ENCODE data around the gene FCRL1. TPM values are rescaled to one million over a fixed set of nuclear protein-coding genes. Genes with fewer than 3 reads are reported as not detected.

The FCRL1 gene
- total RNA-seq, 1 donor from 2014 or later: not detected

DNA sequence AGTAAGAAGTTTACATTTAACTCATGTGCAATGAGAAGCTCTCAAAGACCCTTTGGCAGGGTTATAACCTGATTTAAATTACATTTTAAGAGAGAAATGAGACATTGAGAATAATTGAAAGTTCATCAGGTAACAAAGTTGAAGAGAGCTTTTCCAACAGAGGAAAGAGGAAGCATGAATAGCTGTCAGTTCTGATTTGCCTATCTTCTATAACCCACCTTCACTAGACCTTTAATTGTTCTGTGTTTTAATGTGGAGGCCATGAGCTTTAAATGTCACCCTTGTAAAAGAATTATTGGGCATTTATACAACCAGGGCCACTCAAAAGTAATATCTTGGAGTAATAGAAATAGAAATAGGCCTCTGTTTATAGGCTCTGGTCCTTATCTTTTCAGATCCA is 9.3 kb upstream of the FCRL1 start:
- peaks cover 2% of the 10 kb centered on the region for H3K9me3 Mint-ChIP-seq (ENCODE audit: low read depth)
- no peaks in the 10 kb centered on the region for H3K36me3 Mint-ChIP-seq (ENCODE audit: low read depth)
- peaks cover 20% of the 10 kb centered on the region for H3K27me3 Mint-ChIP-seq (ENCODE audit: low read depth)
- DNase-seq (ENCODE audit: low spot score): no peak
- H3K4me1 Mint-ChIP-seq (ENCODE audit: low read depth): no peaks in the 10 kb centered on the region
- H3K27ac Mint-ChIP-seq (ENCODE audit: unreplicated experiment): no peak overlapping the region
- TF ChIP-seq, protein P1, sequence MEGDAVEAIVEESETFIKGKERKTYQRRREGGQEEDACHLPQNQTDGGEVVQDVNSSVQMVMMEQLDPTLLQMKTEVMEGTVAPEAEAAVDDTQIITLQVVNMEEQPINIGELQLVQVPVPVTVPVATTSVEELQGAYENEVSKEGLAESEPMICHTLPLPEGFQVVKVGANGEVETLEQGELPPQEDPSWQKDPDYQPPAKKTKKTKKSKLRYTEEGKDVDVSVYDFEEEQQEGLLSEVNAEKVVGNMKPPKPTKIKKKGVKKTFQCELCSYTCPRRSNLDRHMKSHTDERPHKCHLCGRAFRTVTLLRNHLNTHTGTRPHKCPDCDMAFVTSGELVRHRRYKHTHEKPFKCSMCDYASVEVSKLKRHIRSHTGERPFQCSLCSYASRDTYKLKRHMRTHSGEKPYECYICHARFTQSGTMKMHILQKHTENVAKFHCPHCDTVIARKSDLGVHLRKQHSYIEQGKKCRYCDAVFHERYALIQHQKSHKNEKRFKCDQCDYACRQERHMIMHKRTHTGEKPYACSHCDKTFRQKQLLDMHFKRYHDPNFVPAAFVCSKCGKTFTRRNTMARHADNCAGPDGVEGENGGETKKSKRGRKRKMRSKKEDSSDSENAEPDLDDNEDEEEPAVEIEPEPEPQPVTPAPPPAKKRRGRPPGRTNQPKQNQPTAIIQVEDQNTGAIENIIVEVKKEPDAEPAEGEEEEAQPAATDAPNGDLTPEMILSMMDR (IDR thresholded peaks at IDR 0.05): no peak
- no peak overlapping the region for H3K4me3 Mint-ChIP-seq (ENCODE audit: unreplicated experiment)

DNA sequence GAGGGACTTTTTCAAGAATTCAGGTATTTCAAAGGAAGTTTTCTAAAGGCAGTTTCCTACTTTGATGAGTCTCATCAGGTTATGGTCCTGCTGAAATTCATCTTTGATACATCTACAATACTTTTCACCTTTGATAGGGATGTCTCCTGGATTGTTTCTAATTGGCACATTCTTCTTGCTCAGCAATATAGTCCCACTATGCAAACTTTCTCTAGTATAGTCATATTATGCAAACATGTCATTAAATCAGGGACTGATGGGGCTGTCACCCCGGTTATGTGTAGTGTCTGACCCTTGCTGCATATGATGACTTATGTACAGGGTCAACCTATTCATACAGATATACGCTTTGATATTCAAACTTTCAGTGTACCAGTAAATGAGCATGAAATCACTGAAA is 379 bp upstream of the FCRL1 start:
- TF ChIP-seq, protein P1 (IDR thresholded peaks at IDR 0.05): no peak
- no peak for DNase-seq (ENCODE audit: low spot score)
- H3K4me1 Mint-ChIP-seq (ENCODE audit: low read depth): no peaks in the 10 kb centered on the region
- no peak overlapping the region for H3K4me3 Mint-ChIP-seq (ENCODE audit: unreplicated experiment)
- peaks cover 15% of the 10 kb centered on the region for H3K27me3 Mint-ChIP-seq (ENCODE audit: low read depth)
- no peak overlapping the region for H3K27ac Mint-ChIP-seq (ENCODE audit: unreplicated experiment)
- H3K36me3 Mint-ChIP-seq (ENCODE audit: low read depth): no peaks in the 10 kb centered on the region
- H3K9me3 Mint-ChIP-seq (ENCODE audit: low read depth): peaks cover 6% of the 10 kb centered on the region

DNA sequence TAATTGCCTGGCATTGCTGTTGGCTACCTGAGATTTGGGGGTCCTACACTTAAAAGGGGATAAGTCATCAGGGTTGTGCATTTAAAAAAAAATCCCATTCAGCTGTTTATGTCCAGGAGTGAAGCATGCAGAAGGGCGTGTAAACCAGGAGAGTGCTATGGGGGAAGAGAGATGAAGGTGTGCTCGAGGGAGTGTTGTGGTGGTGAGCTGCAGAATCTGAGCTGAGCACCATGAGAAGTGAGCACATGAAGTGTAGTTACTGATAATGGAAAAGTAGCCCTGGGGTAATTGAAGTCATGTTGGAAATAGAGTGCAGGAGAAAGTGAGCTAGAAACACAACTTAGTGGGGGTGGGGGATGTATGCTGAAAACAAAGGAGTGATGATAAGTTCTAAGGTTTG is 705 bp downstream of the FCRL1 start:
- H3K27ac Mint-ChIP-seq (ENCODE audit: unreplicated experiment): no peak overlapping the region
- peaks cover 8% of the 10 kb centered on the region for H3K9me3 Mint-ChIP-seq (ENCODE audit: low read depth)
- DNase-seq (ENCODE audit: low spot score): no peak
- H3K4me3 Mint-ChIP-seq (ENCODE audit: unreplicated experiment): no peak overlapping the region
- TF ChIP-seq, protein P1 (IDR thresholded peaks at IDR 0.05): no peak
- no peaks in the 10 kb centered on the region for H3K36me3 Mint-ChIP-seq (ENCODE audit: low read depth)
- peaks cover 11% of the 10 kb centered on the region for H3K27me3 Mint-ChIP-seq (ENCODE audit: low read depth)
- H3K4me1 Mint-ChIP-seq (ENCODE audit: low read depth): no peaks in the 10 kb centered on the region

DNA sequence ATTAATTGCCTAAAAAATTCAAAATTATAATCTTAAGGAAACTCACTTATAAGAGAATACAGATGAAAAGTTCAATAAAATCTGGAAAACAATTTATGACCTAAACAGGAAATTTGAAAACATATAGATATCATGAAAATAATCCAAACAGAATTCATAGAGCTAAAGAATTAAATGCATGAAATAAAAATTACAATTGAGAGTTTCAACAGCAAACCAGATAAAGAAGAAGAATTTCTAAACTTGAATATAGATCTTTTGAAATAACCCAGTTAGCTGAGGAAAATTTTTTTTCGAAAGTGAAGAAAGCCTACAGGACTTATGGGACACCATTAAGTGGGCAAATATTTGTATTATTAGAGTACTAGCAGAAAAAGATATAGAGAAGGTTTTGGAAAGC is 6.7 kb downstream of the FCRL1 start:
- Mint-ChIP-seq H3K9me3 (ENCODE audit: low read depth) (peaks cover 24% of the 10 kb centered on the region), H3K4me1 (ENCODE audit: low read depth) (no peaks in the 10 kb centered on the region), H3K27me3 (ENCODE audit: low read depth) (peaks cover 7% of the 10 kb centered on the region), H3K4me3 (ENCODE audit: unreplicated experiment) (no peak overlapping the region), H3K36me3 (ENCODE audit: low read depth) (no peaks in the 10 kb centered on the region), H3K27ac (ENCODE audit: unreplicated experiment) (no peak overlapping the region)
- TF ChIP-seq, protein P1 (IDR thresholded peaks at IDR 0.05): no peak
- DNase-seq (ENCODE audit: low spot score): no peak

DNA sequence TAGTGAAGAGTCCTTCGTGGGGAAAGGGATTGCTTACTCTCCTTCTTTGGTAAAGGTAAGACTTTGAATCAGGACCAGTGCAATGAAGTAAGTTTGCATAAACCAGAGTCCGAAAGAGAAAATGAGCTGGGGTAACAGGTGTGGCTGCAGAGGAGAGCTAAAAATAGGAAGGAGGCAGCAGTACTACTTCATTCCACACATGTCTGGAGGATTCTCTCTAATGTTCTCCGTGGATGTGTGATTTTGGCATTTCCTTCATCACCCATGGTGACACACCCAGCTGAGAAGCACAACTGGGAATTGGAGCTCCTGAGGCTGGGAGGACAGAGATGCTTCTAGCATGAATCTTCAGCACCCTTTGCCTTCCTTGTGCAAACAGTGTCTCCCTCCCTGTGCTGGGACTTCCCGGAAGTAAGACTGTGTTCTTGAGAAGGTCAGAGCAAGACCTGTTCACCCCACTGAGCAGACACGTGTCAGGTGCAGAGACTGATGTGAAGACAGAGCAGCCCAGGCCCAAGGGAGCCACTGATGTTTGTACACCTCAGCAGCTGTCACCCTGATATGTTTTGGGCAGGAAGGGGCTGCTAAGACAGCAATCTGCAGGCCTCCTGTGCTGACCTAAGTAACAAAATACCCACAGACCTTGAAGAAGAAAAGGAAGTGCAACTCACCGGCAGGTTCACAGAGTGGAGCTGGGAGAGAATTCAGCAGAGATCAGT is 13.3 kb downstream of the FCRL1 start:
- no peak for DNase-seq (ENCODE audit: low spot score)
- Mint-ChIP-seq H3K27me3 (ENCODE audit: low read depth) (peaks cover 8% of the 10 kb centered on the region), H3K27ac (ENCODE audit: unreplicated experiment) (no peak overlapping the region), H3K9me3 (ENCODE audit: low read depth) (no peaks in the 10 kb centered on the region), H3K4me3 (ENCODE audit: unreplicated experiment) (no peak overlapping the region), H3K36me3 (ENCODE audit: low read depth) (no peaks in the 10 kb centered on the region), H3K4me1 (ENCODE audit: low read depth) (no peaks in the 10 kb centered on the region)
- TF ChIP-seq, protein P1 (IDR thresholded peaks at IDR 0.05): no peak

All from chondrocyte (in vitro differentiated cells).